ENCODE data around the gene MMP24.

DNA sequence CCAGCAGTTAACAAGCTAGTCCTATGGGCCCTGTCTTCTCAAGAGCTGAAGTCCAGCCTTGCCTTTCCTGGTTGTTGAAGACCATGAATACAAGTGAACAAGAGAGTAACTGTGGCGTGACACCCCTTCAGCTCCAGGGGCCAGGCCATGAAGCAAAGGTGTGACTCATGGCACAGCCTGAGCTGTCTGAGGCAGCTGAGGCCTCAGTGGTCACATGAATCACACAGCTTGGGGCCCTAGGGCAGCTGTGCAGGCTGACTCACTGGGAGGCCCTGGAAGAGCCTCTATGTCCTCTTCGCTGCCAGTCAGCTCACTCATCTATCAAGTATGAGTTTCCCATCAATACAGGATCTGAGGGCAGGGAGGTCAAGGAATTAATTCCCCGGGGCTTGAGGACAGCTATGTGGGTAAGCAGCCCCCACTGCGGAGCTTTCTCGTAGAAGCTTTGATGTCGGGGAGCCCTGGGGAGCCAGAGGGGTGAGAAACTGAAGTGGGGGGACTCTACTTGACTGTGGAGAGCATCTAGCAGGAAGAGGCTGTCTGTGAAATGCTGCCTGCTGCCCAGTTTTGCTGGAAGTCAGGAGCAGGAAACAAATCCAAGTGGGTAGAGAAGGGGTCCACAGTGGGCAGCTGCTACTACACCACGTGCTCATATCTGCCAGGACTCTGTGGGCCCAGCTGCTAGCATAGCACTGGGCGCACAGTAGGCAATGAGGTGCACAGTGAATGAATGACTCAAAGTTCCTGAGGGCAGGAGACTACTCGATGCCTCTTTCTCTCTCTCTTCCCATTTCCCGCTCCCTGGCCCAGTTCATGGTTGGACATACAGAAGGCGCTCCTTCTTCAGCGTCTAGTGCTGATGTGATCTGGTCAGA is 79.4 kb downstream of the MMP24 start:
- TF ChIP-seq EZH2phosphoT487 (IDR thresholded peaks at IDR 0.05; ENCODE audit: insufficient read depth, low read depth) (no peak), EZH2 (IDR thresholded peaks at IDR 0.05; ENCODE audit: insufficient read depth, poor library complexity, severe bottlenecking) (no peak)
